Rectal smooth muscle tissue (tissue), 1 donor: ENCODE data around the gene MEOX2.

Experiments
- H3K27ac ChIP-seq: one replicate; pipeline ENCODE4 v1.7.0; 2013; ENCODE audit warnings: low read depth, low read length, inconsistent platforms
- H3K27me3 ChIP-seq: one replicate; pipeline ENCODE4 v1.7.0; 2013; ENCODE audit warnings: low read length; ENCODE audit not compliant: control insufficient read depth, insufficient read depth
- H3K36me3 ChIP-seq: one replicate; pipeline ENCODE4 v1.7.0; 2013; ENCODE audit warnings: low read length; ENCODE audit not compliant: control insufficient read depth, insufficient read depth
- H3K4me1 ChIP-seq: one replicate; pipeline ENCODE4 v1.7.0; 2013; ENCODE audit warnings: low read length; ENCODE audit not compliant: control insufficient read depth, insufficient read depth
- H3K4me3 ChIP-seq: one replicate; pipeline ENCODE4 v1.7.0; 2013; ENCODE audit warnings: low read length
- H3K9ac ChIP-seq: one replicate; pipeline ENCODE4 v1.7.0; 2013; ENCODE audit warnings: low read length

The MEOX2 gene

GRCh38 chr7:15566476-15566875 lies 120.0 kb downstream of the MEOX2 start:
- no peaks in the 10 kb centered on the region for H3K36me3 ChIP-seq
- H3K27ac ChIP-seq: no peak overlapping the region

GRCh38 chr7:15561835-15562234 lies 124.6 kb downstream of the MEOX2 start, which contains the start of gene AGMO:
Gene AGMO, minus strand, starts transcription at chr7:15562015.
- Histone ChIP-seq H3K9ac (no peak within 1 kb of the TSS), H3K27ac (no peak within 1 kb of the TSS), H3K27me3 (no peaks in the 10 kb centered on the region), H3K36me3 (no peaks in the 10 kb centered on the region), H3K4me1 (no peaks in the 10 kb centered on the region), H3K4me3 (no peak within 1 kb of the TSS)

More at GRCh38 chr7:15566476-15566875, 120.0 kb downstream of the MEOX2 start:
- H3K4me3 ChIP-seq: no peak overlapping the region
- no peak overlapping the region for H3K9ac ChIP-seq
- no peaks in the 10 kb centered on the region for H3K27me3 ChIP-seq
- no peaks in the 10 kb centered on the region for H3K4me1 ChIP-seq
